ENCODE data around the gene MAP7D2.

MAP7D2 gene

DNA sequence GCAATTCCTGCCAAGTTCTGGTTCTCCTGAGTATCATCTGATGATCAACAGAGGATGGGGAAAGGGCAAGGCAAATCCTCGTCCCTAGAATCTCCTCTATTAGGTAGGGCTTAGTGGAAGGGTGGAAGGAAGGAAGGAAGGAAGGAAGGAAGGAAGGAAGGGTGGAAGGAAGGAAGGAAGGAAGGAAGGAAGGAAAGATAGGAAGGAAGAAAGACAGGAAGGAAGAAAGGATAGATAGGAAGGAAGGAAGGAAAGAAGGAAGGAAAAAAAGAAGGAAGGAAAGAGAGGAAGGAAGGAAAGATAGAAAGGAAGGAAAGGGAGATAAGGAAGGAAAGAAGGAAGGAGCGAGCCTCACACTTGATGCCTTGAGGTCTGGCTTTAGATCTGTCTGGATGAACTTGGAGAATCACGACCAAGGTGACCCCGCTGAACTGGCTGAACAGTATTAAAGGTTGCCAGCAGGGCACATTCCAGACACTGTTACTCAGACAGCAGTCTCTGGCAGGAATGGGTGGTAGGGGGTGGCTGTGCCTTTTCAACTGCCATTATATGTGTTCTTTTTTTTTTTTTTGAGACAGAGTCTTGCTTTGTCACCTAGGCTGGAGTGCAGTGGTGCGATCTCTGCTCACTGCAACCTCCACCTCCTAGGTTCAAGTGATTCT lies 57.1 kb downstream of the MAP7D2 start:
- DNase-seq, result no peak
- in situ Hi-C loops (cut with HindIII; ENCODE audit: low pct_ligation_motif_present, low pct_unique_long_range_greater_than_20kb, low sequenced_read_pairs), result no loop called here

- in situ Hi-C loops (cut with HindIII; ENCODE audit: low pct_ligation_motif_present, low pct_unique_long_range_greater_than_20kb, low sequenced_read_pairs), result no loop called here
- DNase-seq, result no peak
Measured at GRCh38 chrX:20057479-20057878, 59.2 kb downstream of the MAP7D2 start.

GRCh38 chrX:20056704-20057103 lies 60.0 kb downstream of the MAP7D2 start:
- DNase-seq, result peak; percentile 16
- in situ Hi-C loops (cut with HindIII; ENCODE audit: low pct_ligation_motif_present, low pct_unique_long_range_greater_than_20kb, low sequenced_read_pairs), result no loop called here

DNA sequence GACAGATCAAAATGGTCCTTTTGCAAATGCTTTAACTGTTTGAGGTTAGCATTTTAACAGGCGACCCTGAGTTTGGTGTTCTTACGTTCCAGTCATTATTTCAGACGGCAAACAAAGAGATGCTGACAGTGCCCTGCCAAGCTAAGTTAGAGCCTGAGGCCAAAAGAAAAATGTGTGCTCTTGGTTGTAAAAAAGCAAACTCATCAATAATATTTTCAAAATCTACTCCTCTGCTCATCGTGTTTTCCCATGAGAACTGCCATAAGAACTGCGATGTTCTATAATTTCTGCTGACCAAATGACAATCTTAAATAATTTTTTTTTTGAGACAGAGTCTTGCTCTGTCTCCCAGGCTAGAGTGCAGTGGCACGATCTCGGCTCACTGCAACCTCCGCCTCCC lies 63.2 kb downstream of the MAP7D2 start:
- in situ Hi-C loops (cut with HindIII; ENCODE audit: low pct_ligation_motif_present, low pct_unique_long_range_greater_than_20kb, low sequenced_read_pairs), result no loop called here
- no peak for DNase-seq

DNA sequence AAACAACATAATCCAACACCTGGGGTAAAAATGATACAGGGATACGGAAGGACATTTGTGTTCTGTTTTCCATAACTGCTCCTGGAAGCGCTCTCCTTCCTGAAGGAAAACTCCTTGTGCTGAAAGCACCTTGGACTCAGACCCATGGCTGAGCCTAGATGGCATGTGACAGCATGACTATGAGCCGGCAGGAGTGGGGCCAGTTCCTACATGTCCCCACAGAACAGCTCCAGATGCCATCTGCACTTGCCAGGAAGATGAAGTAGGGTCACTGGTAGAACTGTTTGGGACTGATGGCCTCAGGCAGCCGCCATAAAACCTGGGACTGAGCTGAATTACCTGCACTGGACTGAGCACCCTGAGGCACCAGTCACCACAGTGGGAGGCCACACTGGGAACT lies 69.8 kb downstream of the MAP7D2 start:
- DNase-seq, result no peak
- in situ Hi-C loops (cut with HindIII; ENCODE audit: low pct_ligation_motif_present, low pct_unique_long_range_greater_than_20kb, low sequenced_read_pairs), result no loop called here

DNA sequence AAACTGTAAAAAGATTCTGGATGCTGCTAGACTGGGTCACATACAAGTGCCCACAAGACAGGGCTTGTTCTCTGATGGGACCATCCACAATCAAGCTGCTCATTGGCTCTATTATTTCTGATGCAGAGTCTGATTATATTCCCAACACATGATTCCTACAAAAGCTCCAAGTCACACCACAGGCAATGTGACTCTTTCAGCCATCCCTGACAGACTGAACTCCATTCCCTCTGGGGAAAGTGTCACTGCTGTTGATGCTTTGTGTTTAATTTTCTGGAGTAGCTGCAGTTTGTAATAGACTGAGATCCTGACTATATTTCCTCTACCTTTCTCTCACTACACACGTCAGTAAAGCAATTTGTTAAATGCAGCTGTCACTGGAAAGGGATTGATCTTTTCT lies 70.5 kb downstream of the MAP7D2 start:
- in situ Hi-C loops (cut with HindIII; ENCODE audit: low pct_ligation_motif_present, low pct_unique_long_range_greater_than_20kb, low sequenced_read_pairs), result no loop called here
- no peak for DNase-seq

DNA sequence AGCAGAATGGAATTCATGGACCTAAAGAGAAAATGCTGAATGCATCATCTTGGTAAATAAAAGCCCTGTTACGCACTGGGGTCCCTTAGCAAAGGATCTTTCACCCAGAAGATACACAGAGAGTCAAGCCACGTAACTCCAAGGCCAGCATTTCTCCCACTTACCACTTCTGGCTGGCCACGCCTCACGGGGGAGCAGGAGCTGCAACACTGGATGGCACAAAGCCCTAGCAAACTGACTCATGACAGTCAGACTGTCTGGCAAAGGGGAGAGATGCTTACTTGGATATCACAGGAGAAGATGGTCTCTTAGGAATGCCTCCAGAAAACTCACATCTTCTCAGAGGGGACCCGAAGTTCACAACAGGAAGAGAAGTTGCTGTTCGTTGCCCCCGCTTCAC lies 74.5 kb downstream of the MAP7D2 start:
- no peak for DNase-seq
- in situ Hi-C loops (cut with HindIII; ENCODE audit: low pct_ligation_motif_present, low pct_unique_long_range_greater_than_20kb, low sequenced_read_pairs), result no loop called here

DNA sequence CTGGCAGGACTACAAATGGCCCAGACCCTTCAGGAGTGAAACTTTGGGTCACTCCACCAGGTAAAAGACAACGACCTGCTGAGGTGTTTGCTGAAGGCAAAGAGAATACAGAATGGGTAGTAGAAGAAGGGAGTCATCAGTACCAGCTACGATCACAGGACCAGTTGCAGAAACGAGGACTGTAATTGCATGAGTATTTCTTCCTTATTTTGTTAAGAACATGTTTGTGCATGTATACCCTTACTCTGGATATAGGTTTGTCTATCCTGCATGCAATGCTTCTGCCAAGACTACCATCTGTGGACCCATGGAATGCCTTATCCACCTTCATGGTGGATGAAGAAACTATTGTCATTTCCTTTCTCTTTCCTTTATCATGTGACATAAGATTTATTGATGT lies 77.7 kb downstream of the MAP7D2 start:
- in situ Hi-C loops (cut with HindIII; ENCODE audit: low pct_ligation_motif_present, low pct_unique_long_range_greater_than_20kb, low sequenced_read_pairs), result no loop called here

DNA sequence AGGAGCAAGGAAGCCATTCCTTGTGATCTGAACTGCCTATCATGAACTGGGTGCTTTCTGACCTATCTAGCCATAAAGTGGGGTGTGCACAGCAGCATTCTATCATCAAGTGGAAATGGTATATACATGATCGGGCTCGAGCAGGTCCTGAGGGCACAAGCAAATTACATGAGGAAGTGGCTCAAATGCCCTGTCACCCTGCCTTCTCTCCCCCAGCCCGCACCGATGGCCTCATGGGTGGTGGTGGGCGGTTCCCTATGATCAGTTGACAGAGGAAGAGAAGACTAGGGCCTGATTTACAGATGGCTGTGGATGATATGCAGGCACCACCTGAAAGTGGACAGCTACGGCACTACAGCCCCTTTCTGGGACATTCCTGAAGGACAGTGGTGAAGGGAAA lies 79.5 kb downstream of the MAP7D2 start:
- in situ Hi-C loops (cut with HindIII; ENCODE audit: low pct_ligation_motif_present, low pct_unique_long_range_greater_than_20kb, low sequenced_read_pairs), result no loop called here
- DNase-seq, result no peak

More for the DNA sequence above, 77.7 kb downstream of the MAP7D2 start:
- no peak for DNase-seq

- no peak for DNase-seq
- in situ Hi-C loops (cut with HindIII; ENCODE audit: low pct_ligation_motif_present, low pct_unique_long_range_greater_than_20kb, low sequenced_read_pairs), result no loop called here
Measured at GRCh38 chrX:20032201-20032600, 84.5 kb downstream of the MAP7D2 start.

DNA sequence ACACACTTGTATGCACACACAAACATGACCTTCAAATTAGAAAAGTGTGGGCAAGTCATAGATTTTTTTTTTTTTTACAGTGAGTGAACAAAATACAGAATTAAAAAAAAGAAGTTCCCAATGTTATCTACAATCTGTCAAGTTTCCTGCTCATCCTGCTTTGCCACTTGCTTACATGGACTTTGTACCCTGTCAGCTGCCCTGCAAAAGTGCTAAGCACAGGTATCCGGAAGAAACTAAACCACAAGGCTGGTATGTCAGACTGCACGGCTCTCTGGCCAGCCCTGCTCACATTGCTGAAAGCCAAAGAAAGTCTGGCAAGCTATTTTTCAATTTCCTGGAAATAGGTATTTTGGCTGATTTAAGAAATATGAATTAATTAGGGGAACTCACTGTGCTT lies 87.0 kb downstream of the MAP7D2 start:
- DNase-seq, result peak; percentile 7
- in situ Hi-C loops (cut with HindIII; ENCODE audit: low pct_ligation_motif_present, low pct_unique_long_range_greater_than_20kb, low sequenced_read_pairs), result no loop called here

- no peak for DNase-seq
- in situ Hi-C loops (cut with HindIII; ENCODE audit: low pct_ligation_motif_present, low pct_unique_long_range_greater_than_20kb, low sequenced_read_pairs), result no loop called here
Measured at GRCh38 chrX:20028588-20028987, 88.1 kb downstream of the MAP7D2 start.

DNA sequence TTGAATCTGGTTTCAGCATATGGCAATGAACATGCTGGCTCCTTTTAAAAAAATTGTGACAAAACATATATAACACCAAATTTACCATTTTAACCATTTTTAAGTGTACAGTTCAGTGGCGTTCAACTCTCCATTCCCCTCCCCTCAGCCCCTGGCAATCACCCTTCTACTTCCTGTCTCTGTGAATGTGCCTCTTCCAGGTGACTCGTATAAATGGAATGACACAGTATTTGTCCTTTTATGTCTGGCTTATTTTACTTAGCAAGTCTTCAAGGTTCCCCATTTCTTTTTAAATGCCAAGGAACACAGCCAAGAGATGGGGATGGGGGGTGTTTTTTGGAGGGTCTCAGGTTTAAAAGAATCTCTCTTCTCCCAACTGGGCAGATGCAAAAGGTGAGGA lies 90.4 kb downstream of the MAP7D2 start:
- in situ Hi-C loops (cut with HindIII; ENCODE audit: low pct_ligation_motif_present, low pct_unique_long_range_greater_than_20kb, low sequenced_read_pairs), result no loop called here
- DNase-seq, result peak; percentile 62

DNA sequence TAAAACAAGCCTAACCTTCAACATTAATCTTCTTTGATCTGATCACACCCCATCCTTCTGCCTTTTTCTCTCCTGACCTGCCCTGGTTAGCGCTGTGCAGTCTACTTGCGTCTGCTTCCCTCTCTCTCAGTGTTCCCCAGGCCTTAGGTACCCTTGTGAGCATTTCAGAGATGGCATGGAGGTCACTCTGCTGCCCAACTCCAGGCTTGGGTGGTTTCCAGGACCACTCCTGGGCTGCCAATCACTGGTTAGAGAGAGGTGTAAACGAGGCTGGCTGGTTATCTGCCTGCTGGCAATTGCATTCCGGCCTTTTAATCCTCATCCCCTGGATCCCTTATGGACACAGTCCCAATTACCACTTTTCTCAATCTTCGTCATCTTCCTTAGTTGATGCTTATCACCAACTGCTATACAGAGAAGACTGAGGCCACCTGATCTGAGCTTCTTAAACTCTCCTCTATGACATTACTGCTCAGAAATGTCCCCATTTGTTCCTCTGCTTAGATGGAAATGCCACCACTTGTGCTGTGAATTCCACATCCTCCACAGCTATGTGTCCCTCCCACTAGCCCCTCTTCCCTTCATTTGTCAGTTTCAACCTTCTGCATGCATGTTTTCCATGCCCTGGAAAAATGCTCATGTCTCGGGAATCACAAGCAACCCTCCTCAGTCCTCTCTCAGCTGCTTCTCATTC lies 96.9 kb downstream of the MAP7D2 start:
- no peak for DNase-seq
- in situ Hi-C loops (cut with HindIII; ENCODE audit: low pct_ligation_motif_present, low pct_unique_long_range_greater_than_20kb, low sequenced_read_pairs), result no loop called here

DNA sequence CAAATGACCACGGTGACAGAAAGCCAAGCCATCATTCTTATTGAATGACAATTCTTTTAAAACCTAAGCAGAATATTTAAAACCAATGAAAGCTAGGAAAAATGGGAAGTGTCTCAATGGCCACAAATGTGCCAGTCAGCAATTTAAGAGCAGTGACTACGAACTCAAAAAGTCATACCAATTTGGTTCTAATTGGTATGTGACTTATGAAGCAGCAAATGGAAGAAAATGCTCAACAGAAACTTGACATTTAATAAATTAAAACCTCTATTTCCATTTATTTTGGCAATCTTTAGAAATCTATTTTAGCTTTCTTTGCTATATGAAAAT lies 100.1 kb downstream of the MAP7D2 start:
- in situ Hi-C loops (cut with HindIII; ENCODE audit: low pct_ligation_motif_present, low pct_unique_long_range_greater_than_20kb, low sequenced_read_pairs), result no loop called here

DNA sequence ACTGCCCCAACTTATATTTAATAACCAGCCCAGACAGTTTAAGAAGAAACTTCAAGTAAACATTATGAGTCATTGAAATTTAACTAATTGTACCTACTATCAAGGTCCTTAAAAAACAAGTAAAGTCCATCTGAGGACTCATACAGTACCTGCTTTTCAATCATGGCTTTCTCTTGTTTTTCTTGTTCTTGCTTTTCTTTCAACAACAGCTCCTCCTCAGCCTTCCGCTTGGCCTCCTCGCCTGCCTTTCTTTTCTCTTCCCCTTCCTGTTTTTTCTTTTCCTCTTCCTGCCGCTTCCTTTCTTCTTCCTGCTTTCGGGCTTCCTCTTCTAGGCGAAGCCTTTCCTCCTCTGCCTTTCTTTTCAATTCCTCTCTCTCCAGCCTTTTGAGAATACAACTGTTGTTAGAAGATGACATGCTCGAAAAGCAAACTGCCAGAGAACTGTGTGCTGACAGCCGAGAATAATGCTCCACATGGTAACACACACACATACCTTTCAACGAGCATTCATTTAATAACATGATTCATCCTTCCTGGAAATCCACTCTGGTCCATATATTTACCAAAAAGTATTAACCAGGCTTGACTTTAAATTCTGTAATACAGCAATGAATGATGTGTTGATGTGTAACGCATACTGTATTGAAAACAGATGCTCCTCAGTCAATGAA lies 100.6 kb downstream of the MAP7D2 start:
- no peak for DNase-seq
- in situ Hi-C loops (cut with HindIII; ENCODE audit: low pct_ligation_motif_present, low pct_unique_long_range_greater_than_20kb, low sequenced_read_pairs), result no loop called here

More for the DNA sequence above, 100.1 kb downstream of the MAP7D2 start:
- no peak for DNase-seq

GRCh38 chrX:20015422-20015821 lies 101.3 kb downstream of the MAP7D2 start:
- DNase-seq, result no peak
- in situ Hi-C loops (cut with HindIII; ENCODE audit: low pct_ligation_motif_present, low pct_unique_long_range_greater_than_20kb, low sequenced_read_pairs), result no loop called here

DNA sequence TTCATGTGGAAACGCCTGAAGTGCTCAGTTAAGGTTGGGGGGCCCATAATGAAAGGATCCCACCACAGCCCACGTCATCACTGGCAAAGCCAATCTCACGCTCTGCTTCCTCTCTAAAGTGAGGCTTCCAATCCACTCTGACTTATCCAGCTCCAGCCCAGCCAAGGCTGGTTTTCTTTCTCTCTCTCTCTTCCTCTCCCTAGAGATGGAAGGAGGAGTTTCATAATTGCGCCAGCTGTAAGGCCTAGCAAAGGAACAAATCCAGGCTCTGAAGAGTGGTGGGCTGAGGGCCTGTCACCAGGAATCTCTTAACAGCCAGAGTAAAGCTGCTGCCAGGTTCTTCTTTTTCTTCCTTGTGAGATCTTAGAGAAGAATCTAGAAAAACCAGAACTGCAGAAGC lies 105.1 kb downstream of the MAP7D2 start:
- in situ Hi-C loops (cut with HindIII; ENCODE audit: low pct_ligation_motif_present, low pct_unique_long_range_greater_than_20kb, low sequenced_read_pairs), result no loop called here
- no peak for DNase-seq

DNA sequence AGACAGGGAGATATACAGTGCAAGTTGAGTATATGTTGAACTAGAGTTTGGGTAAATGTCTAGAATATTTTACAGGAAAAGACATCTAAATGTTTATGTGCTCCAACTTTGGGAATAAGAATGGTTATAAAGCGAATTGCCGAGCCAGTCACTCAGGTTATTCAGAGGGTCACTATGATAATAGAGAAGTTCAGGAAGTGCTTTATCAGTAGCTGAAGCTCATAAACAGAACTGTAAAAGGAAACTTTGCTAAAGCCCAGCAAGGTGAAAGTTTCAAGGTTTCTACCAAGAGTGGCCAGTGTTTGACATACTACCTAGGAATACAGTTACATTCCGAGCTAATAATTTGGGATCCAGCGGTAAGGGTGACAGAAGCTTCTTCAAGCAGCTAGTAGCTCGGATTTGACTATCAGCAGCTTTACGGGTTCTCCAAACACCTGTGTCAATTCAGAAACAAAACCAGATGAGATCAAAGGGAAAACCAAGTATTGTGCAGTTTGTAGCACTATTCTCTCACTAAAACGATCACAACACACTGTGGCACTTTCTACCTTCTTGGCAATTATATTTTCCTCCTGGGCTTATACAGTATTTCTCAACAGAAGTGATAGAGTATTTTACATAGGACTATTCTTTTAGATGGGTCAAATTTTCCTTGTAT lies 108.6 kb downstream of the MAP7D2 start:
- DNase-seq, result no peak
- in situ Hi-C loops (cut with HindIII; ENCODE audit: low pct_ligation_motif_present, low pct_unique_long_range_greater_than_20kb, low sequenced_read_pairs), result no loop called here

DNA sequence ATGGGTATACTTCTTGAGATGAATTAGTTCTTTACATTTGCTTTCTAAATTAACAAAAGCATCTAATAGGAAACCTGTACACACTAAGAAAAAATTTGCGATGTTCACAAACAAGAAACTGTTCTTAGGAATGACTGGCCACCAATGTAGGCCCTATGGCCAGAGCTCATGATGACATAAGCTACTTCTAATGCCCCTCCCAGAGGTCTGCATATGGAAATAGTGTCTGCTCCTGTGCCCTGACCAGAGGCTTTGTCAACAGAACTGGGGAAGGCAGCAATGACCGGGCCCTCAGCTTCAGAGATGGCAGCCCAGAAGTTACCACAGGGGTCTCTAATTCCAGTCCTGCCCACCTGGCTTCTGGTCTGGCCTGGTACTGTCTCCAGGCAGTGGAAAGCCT lies 110.8 kb downstream of the MAP7D2 start:
- in situ Hi-C loops (cut with HindIII; ENCODE audit: low pct_ligation_motif_present, low pct_unique_long_range_greater_than_20kb, low sequenced_read_pairs), result no loop called here

More for the DNA sequence above, 110.8 kb downstream of the MAP7D2 start:
- DNase-seq, result no peak
